DND-41 (cell line): ENCODE measurements around the gene RPS8.
A peak's percentile ranks its signal among the peaks of the same experiment; 100 is the strongest.
"Not testable (repeated sequence)": the region's sequence is repeated elsewhere in the genome, so short reads cannot be mapped to it uniquely, and the experiment has no call there.

Source experiments
- ATAC-seq: fragments of 200-7000 bp; cut with Tn5 transposase; 3 replicates; pipeline ENCODE4 v1.9.1; 2021; ENCODE audit warnings: low read depth; ENCODE audit not compliant: insufficient read depth
- DNase-seq: peaks from one replicate; pipeline ENCODE4 v3.0.0-alpha.2; 2020
- H2AFZ ChIP-seq: 2 replicates; pipeline ENCODE4 v1.6.0; 2012; ENCODE audit warnings: low read depth, low read length
- H3K27ac ChIP-seq: 2 replicates; pipeline ENCODE4 v1.5.1; 2012; ENCODE audit warnings: low read length, inconsistent platforms
- H3K27me3 ChIP-seq: fragments of 200-600 bp; sonication (generic); 2 replicates; pipeline ENCODE4 v1.6.0; 2012; ENCODE audit warnings: low read length, mild to moderate bottlenecking, inconsistent platforms; ENCODE audit not compliant: insufficient read depth, poor library complexity
- H3K36me3 ChIP-seq: 2 replicates; pipeline ENCODE4 v1.5.1; 2012; ENCODE audit warnings: low read length, inconsistent platforms; ENCODE audit not compliant: insufficient read depth
- H3K4me1 ChIP-seq: 2 replicates; pipeline ENCODE4 v1.5.1; 2012; ENCODE audit warnings: mild to moderate bottlenecking, low read length; ENCODE audit not compliant: insufficient read depth
- H3K4me2 ChIP-seq: 2 replicates; pipeline ENCODE4 v1.6.0; 2012; ENCODE audit warnings: mild to moderate bottlenecking, moderate library complexity, low read length, inconsistent platforms; ENCODE audit not compliant: insufficient read depth
- H3K4me3 ChIP-seq, 2 experiments: fragments of 200-600 bp in 1 of 2; shearing (Covaris generic) in 1 of 2; 2 replicates each; pipeline ENCODE4 v1.5.1; 2012 to 2016; ENCODE audit warnings: inconsistent platforms in 2 of 2, low read length in 2 of 2, mild to moderate bottlenecking in 2 of 2, low read depth in 1 of 2, moderate library complexity in 1 of 2
- H3K79me2 ChIP-seq: 2 replicates; pipeline ENCODE4 v1.6.0; 2012; ENCODE audit warnings: low read length, inconsistent platforms; ENCODE audit not compliant: insufficient read depth
- H3K9ac ChIP-seq: 2 replicates; pipeline ENCODE4 v1.6.0; 2012; ENCODE audit warnings: low read depth, mild to moderate bottlenecking, inconsistent platforms, low read length, moderate library complexity
- H3K9me3 ChIP-seq: 2 replicates; pipeline ENCODE4 v1.5.1; 2012; ENCODE audit warnings: low read length, moderate library complexity, mild to moderate bottlenecking, inconsistent platforms; ENCODE audit not compliant: insufficient read depth, severe bottlenecking
- H4K20me1 ChIP-seq: 2 replicates; pipeline ENCODE4 v1.6.0; 2012; ENCODE audit warnings: low read length; ENCODE audit not compliant: insufficient read depth
- CTCF ChIP-seq: IDR thresholded peaks from 2 replicates; pipeline ENCODE4 v1.5.1; 2012; ENCODE audit warnings: borderline replicate concordance, low read length, moderate library complexity, mild to moderate bottlenecking; ENCODE audit not compliant: poor library complexity, severe bottlenecking; ENCODE audit errors: extremely low read depth
- EZH2 ChIP-seq: IDR thresholded peaks from 3 replicates; pipeline ENCODE4 v1.6.1; 2012; ENCODE audit warnings: borderline replicate concordance, low read depth, mild to moderate bottlenecking, moderate library complexity, low read length, inconsistent platforms; ENCODE audit not compliant: severe bottlenecking

Gene RPS8

GRCh38 chr1:44733784-44734183, 41.6 kb upstream of the RPS8 start:
- no peaks in the 10 kb centered on the region for H3K79me2 ChIP-seq
- no peaks in the 10 kb centered on the region for H4K20me1 ChIP-seq
- no peak overlapping the region for H3K4me3 ChIP-seq
- H2AFZ ChIP-seq = no peak overlapping the region
- no peak overlapping the region for H3K27ac ChIP-seq
- H3K9ac ChIP-seq = no peak overlapping the region
- no peaks in the 10 kb centered on the region for H3K36me3 ChIP-seq
- no peaks in the 10 kb centered on the region for H3K27me3 ChIP-seq
- peaks cover 30% of the 10 kb centered on the region for H3K4me1 ChIP-seq
- no peaks in the 10 kb centered on the region for H3K9me3 ChIP-seq
- ATAC-seq = no peak
- DNase-seq = no peak
- no peak overlapping the region for H3K4me2 ChIP-seq
- TF ChIP-seq CTCF (no peak), EZH2 (no peak)

DNA sequence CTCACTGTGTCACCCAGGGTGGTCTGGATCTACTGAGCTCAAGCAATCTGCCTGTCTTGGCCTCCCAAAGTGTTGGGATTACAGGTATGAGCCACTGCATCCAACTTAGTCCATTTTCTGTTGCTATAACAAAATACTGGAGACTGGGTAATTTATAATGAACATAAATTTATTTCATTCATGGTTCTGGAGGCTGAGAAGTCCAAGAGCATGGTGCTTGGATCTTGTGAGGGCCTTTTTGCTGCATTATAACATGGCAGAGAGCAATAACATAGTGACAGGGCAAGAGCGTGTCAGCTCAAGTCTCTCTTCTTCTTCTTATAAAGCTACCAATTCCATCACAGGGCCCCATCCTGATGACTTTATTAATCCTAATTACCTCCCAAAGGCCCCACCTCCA, 39.3 kb upstream of the RPS8 start:
- Histone ChIP-seq H3K4me2 (no peak overlapping the region), H2AFZ (no peak overlapping the region), H3K79me2 (peaks cover 14% of the 10 kb centered on the region), H3K9me3 (no peaks in the 10 kb centered on the region), H3K4me3 (no peak overlapping the region), H3K27ac (no peak overlapping the region), H4K20me1 (no peaks in the 10 kb centered on the region), H3K27me3 (no peaks in the 10 kb centered on the region), H3K9ac (no peak overlapping the region), H3K4me1 (peaks cover 23% of the 10 kb centered on the region), H3K36me3 (peaks cover 4% of the 10 kb centered on the region)
- DNase-seq (no peak), ATAC-seq (no peak)
- no peak for TF ChIP-seq EZH2
- no peak for TF ChIP-seq CTCF

GRCh38 chr1:44738953-44739306, 36.4 kb upstream of the RPS8 start:
- Histone ChIP-seq H3K4me3 (peak overlapping the region; percentile 62 to 79; a peak in 3 of 4 replicates), H2AFZ (peak overlapping the region; percentile 75)

DNA sequence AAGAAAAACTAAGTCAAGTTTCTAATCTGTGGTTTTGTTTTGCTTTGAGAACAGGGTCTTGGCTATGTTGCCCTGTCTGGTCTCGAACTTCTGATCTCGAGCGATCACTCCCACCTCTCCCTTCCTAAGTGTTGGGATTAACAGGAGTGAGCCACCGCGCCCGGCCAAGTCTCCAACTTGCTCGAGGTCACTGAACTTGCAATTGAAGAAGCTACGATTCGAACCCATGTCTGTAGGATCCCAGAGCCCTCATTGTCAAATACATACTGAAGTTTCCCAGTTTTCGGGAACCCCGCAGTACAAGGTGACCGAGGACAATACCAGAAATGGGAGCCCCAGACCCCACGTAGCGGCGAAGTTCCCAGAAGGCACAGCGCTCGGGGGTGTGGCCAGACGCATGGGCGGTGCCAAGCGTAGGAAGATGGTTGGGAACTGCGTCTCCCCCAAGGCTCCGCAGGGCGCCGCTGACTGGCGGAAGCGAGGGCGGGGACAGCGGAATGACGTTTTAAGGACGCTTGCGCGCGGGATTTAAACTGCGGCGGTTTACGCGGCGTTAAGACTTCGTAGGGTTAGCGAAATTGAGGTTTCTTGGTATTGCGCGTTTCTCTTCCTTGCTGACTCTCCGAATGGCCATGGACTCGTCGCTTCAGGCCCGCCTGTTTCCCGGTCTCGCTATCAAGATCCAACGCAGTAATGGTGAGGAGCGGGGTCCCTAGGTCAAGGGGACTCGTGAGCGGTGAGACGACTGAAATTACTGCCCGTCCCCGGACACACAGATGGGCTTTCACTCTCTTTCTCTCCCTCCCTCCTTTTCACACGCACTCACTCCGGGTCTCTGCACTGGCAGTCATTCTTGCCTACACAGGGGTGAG, 35.8 kb upstream of the RPS8 start, which contains the start of gene KIF2C:
Gene KIF2C, plus strand, starts transcription at position 531 of the 872 bp plus-strand sequence. Its CDS starts 96 bp downstream, at position 627.
- peak within 1 kb of the TSS; percentile 79 for H3K9ac ChIP-seq
- peak within 1 kb of the TSS; percentile 79 for H3K4me2 ChIP-seq
- no peak for TF ChIP-seq EZH2
- no peak for TF ChIP-seq CTCF
- peak within 1 kb of the TSS; percentile 85 for H2AFZ ChIP-seq
- H3K9me3 ChIP-seq = no peaks in the 10 kb centered on the region
- H3K27ac ChIP-seq = peak within 1 kb of the TSS; percentile 92
- no peaks in the 10 kb centered on the region for H3K27me3 ChIP-seq
- H3K36me3 ChIP-seq = peaks cover 33% of the 10 kb centered on the region
- DNase-seq (peak; percentile 98), ATAC-seq (peak; percentile 98)
- H4K20me1 ChIP-seq = no peaks in the 10 kb centered on the region; the same call in 1 of the 2 replicates
- peaks cover 39% of the 10 kb centered on the region for H3K4me1 ChIP-seq
- peak within 1 kb of the TSS; percentile 62 to 79 for H3K4me3 ChIP-seq
- peaks cover 47% of the 10 kb centered on the region for H3K79me2 ChIP-seq

More at GRCh38 chr1:44738953-44739306, 36.4 kb upstream of the RPS8 start:
- H3K4me1 ChIP-seq = peaks cover 33% of the 10 kb centered on the region
- ATAC-seq, H3K9me3 ChIP-seq, H3K27me3 ChIP-seq, DNase-seq, H4K20me1 ChIP-seq: not testable (repeated sequence)
- peak overlapping the region; percentile 82 for H3K27ac ChIP-seq
- H3K4me2 ChIP-seq = peak overlapping the region; percentile 79
- peaks cover 41% of the 10 kb centered on the region for H3K79me2 ChIP-seq
- peaks cover 28% of the 10 kb centered on the region for H3K36me3 ChIP-seq
- peak overlapping the region; percentile 79 for H3K9ac ChIP-seq
